ENCODE measurements around the gene SLC39A3. TPM values are rescaled to one million over a fixed set of nuclear protein-coding genes. Genes with fewer than 3 reads are reported as not detected.

Gene SLC39A3
- total RNA-seq, 1 experiment from 2014 or later, result 32.4 TPM

DNA sequence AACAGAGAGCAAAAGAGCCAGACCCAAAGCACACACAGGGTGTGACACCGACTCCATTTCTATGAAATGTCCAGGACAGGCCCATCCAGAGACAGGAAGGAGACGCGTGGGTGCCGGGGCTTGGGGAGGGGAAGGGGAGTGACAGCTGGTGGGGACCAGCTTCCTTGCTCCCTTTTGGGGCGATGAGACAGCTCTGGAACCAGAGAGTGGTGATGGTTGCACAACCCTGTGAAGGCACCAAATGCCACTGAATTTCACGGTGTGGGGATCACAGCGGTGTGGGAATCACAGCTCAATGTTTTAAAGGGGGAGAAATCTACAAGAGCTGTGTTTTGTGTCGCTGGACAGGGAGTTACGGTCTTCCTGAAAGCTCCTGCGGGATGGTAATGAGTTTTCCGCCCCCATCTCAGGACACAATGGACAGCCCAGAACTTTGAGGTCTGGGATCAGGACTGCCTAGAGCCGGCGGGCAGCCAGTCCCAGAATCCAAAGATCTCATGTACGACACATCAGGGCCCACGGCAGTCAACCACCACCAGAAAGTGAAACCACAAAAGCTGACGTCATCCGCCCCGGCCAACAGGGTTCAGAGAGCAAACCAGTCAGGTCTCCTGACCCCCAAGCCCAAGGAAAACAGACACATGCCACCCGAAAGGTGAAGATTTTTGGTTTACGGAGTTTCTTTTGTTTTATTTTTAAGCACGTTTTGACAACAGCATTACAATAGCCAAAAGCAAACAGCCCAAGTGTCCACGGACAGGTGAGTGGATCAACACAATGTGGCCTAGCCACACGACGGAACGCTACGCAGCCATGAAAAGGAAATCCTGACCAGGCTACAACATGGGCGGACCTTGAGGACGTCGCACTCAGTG, 36.0 kb upstream of the SLC39A3 start:
- peaks cover 8 to 27% (median 21%) of the 10 kb centered on the region in 3 experiments; a peak in 6 of 7 replicates for H3K36me3 Mint-ChIP-seq (ENCODE audit: insufficient read depth in 1 of 3, low read depth in 3 of 3)
- no peak overlapping the region for H3K9ac ChIP-seq (ENCODE audit: extremely low read depth, insufficient read length, low read length)

More for the DNA sequence above, 36.0 kb upstream of the SLC39A3 start:
- no peak overlapping the region for H4K8ac ChIP-seq (replicated peaks; ENCODE audit: insufficient read length, low read depth, low read length)
- H3K79me1 ChIP-seq (ENCODE audit: insufficient read depth, low read depth, low read length, poor library complexity, severe bottlenecking), result peaks cover 9% of the 10 kb centered on the region
- no CpG with 5 or more reads among the region's 29 CpGs for WGBS (ENCODE audit: extremely low coverage, insufficient read length, low lambda C conversion rate)
- no peak overlapping the region for H2BK15ac ChIP-seq (ENCODE audit: low read depth, low read length)
- Mint-ChIP-seq H3K27ac (peak overlapping the region; percentile 38 to 87 (median 69); a peak in 3 of 7 replicates), H3K4me3 (no peak overlapping the region), H3K9me3 (no peaks in the 10 kb centered on the region), H3K4me1 (no peaks in the 10 kb centered on the region; a peak in 1 of 4 replicates), H3K27me3 (ENCODE audit: low read depth) (no peaks in the 10 kb centered on the region)
- no peak for TF ChIP-seq CTCF (conservative IDR thresholded peaks at IDR 0.05)
- no peaks in the 10 kb centered on the region for H3K9me3 ChIP-seq (ENCODE audit: control insufficient read depth, low read depth, low read length)
- no peak overlapping the region for H4K91ac ChIP-seq (ENCODE audit: insufficient read length, low read depth, low read length)
- H2BK120ac ChIP-seq (ENCODE audit: low read depth, low read length, poor library complexity, severe bottlenecking), result no peak overlapping the region
- H3K79me2 ChIP-seq (ENCODE audit: insufficient read depth, low read length), result peaks cover 76% of the 10 kb centered on the region
- H3K4me2 ChIP-seq (ENCODE audit: insufficient read depth, insufficient read length, low read length), result no peak overlapping the region
- no peak for DNase-seq
- H2AFZ ChIP-seq (ENCODE audit: low read length), result no peak overlapping the region
- H3K27ac ChIP-seq (ENCODE audit: insufficient read length, low read depth, low read length), result no peak overlapping the region
- H3T11ph ChIP-seq (ENCODE audit: low read length), result no peak overlapping the region
- no peak overlapping the region for H2AK5ac ChIP-seq (ENCODE audit: insufficient read length, low read length)
- H3K23me2 ChIP-seq (ENCODE audit: insufficient read length, low read depth, low read length, poor library complexity, severe bottlenecking), result no peaks in the 10 kb centered on the region
- no peak overlapping the region for H4K5ac ChIP-seq (ENCODE audit: insufficient read length, low read depth, low read length)
- no peak overlapping the region for H2BK20ac ChIP-seq (ENCODE audit: low read depth, low read length, poor library complexity, severe bottlenecking)
- no peaks in the 10 kb centered on the region for H3K4me1 ChIP-seq (ENCODE audit: insufficient read depth, low read length)
- H2BK5ac ChIP-seq (ENCODE audit: insufficient read length, low read length), result no peak overlapping the region
- H2BK12ac ChIP-seq (ENCODE audit: insufficient read length, low read depth, low read length), result no peak overlapping the region
- no peaks in the 10 kb centered on the region for H4K20me1 ChIP-seq (ENCODE audit: control insufficient read depth, insufficient read depth, insufficient read length)
- H3K56ac ChIP-seq (ENCODE audit: insufficient read length, low read depth, low read length), result no peak overlapping the region
- no peak overlapping the region for H3K23ac ChIP-seq (ENCODE audit: insufficient read length, low read depth, low read length)
- no peaks in the 10 kb centered on the region for H3K27me3 ChIP-seq (ENCODE audit: insufficient read depth, low read length)
- no peak overlapping the region for H3K18ac ChIP-seq (ENCODE audit: insufficient read length, low read depth, low read length)
- no peak overlapping the region for H3K14ac ChIP-seq (ENCODE audit: insufficient read depth, low read length)
- no peak overlapping the region for H3K4ac ChIP-seq (ENCODE audit: low read depth, low read length)
